Activated naive CD8-positive, alpha-beta T cell treated with anti-CD3 and anti-CD28 coated beads, Interleukin-2, amount 10 ng/mL, durations not matched to agents 7 days and 5 days (primary cell): Measurements from ENCODE around the gene GPR141. TPM values are rescaled to one million over a fixed set of nuclear protein-coding genes. Genes with fewer than 3 reads are reported as not detected.

Source experiments
- ATAC-seq: fragments of 150-1000 bp; cut with Tn5 transposase; one replicate; pipeline ENCODE4 v1.10.0; 2021; ENCODE audit warnings: low read depth, moderate library complexity
- POLR2A ChIA-PET: fragments of 350-600 bp; sonication (Branson Sonifier 250); formaldehyde crosslinking; loops from one replicate; lab custom pipeline; 2021; ENCODE audit warnings: antibody characterized with exemption; lab: Charles Lee
- DNase-seq: peaks from one replicate; pipeline ENCODE4 v3.0.0; 2021
- H3K27ac Mint-ChIP-seq: one replicate; pipeline ENCODE4 v1.8.0; 2022; ENCODE audit warnings: mild to moderate bottlenecking, mixed read lengths
- H3K27me3 Mint-ChIP-seq: one replicate; pipeline ENCODE4 v1.8.0; 2022; ENCODE audit warnings: mild to moderate bottlenecking, moderate library complexity, mixed read lengths
- H3K36me3 Mint-ChIP-seq: one replicate; pipeline ENCODE4 v1.8.0; 2021; ENCODE audit warnings: mild to moderate bottlenecking, mixed read lengths
- H3K4me1 Mint-ChIP-seq: one replicate; pipeline ENCODE4 v1.8.0; 2021; ENCODE audit warnings: mixed read lengths
- H3K4me3 Mint-ChIP-seq: one replicate; pipeline ENCODE4 v1.8.0; 2022; ENCODE audit warnings: mild to moderate bottlenecking, moderate library complexity, mixed read lengths
- H3K9me3 Mint-ChIP-seq: one replicate; pipeline ENCODE4 v1.8.0; 2021; ENCODE audit warnings: mixed read lengths
- total RNA-seq, 2 experiments: library from RNA; stranded (reverse); gene quantifications; one replicate each; pipeline ENCODE4 v1.2.3, GENCODE V29; 2021

Gene GPR141
- total RNA-seq = not detected

- no peaks in the 10 kb centered on the region for H3K9me3 Mint-ChIP-seq
- H3K27me3 Mint-ChIP-seq = peaks cover 32% of the 10 kb centered on the region
- ATAC-seq = no peak
- H3K27ac Mint-ChIP-seq = no peak within 1 kb of the TSS
- POLR2A ChIA-PET = no interaction called here
- H3K36me3 Mint-ChIP-seq = no peaks in the 10 kb centered on the region
- peak within 1 kb of the TSS; percentile 10 for H3K4me3 Mint-ChIP-seq
- no peak for DNase-seq
- H3K4me1 Mint-ChIP-seq = peaks cover 7% of the 10 kb centered on the region
These were observed at the start of gene GPR141 for GRCh38 chr7:37683246-37684120. Gene GPR141 (plus strand): TSS chr7:37683766. CDS start chr7:37740394, 56,628 bp downstream.

- H3K4me1 Mint-ChIP-seq = peaks cover 5% of the 10 kb centered on the region
- DNase-seq (no peak), ATAC-seq (no peak)
- POLR2A ChIA-PET = no interaction called here
- H3K27ac Mint-ChIP-seq = no peak overlapping the region
- H3K36me3 Mint-ChIP-seq = no peaks in the 10 kb centered on the region
- no peak overlapping the region for H3K4me3 Mint-ChIP-seq
- H3K27me3 Mint-ChIP-seq = peaks cover 44% of the 10 kb centered on the region
- peaks cover 2% of the 10 kb centered on the region for H3K9me3 Mint-ChIP-seq
These were observed 48.2 kb upstream of the GPR141 start for GRCh38 chr7:37635346-37635745.

GRCh38 chr7:37642028-37642540 lies 41.5 kb upstream of the GPR141 start:
- Mint-ChIP-seq H3K27ac (no peak overlapping the region), H3K27me3 (peaks cover 20% of the 10 kb centered on the region), H3K4me3 (no peak overlapping the region), H3K9me3 (no peaks in the 10 kb centered on the region), H3K4me1 (no peaks in the 10 kb centered on the region), H3K36me3 (no peaks in the 10 kb centered on the region)
- no peak for ATAC-seq
- DNase-seq = no peak
- POLR2A ChIA-PET = no interaction called here

- POLR2A ChIA-PET = no interaction called here
- DNase-seq (no peak), ATAC-seq (no peak)
- Mint-ChIP-seq H3K36me3 (no peaks in the 10 kb centered on the region), H3K4me3 (no peak overlapping the region), H3K27ac (no peak overlapping the region), H3K27me3 (peaks cover 9% of the 10 kb centered on the region), H3K9me3 (no peaks in the 10 kb centered on the region), H3K4me1 (no peaks in the 10 kb centered on the region)
These were observed 39.7 kb upstream of the GPR141 start for GRCh38 chr7:37643876-37644275.

- Mint-ChIP-seq H3K4me3 (no peak overlapping the region), H3K27ac (no peak overlapping the region), H3K9me3 (no peaks in the 10 kb centered on the region), H3K27me3 (peaks cover 4% of the 10 kb centered on the region), H3K36me3 (no peaks in the 10 kb centered on the region), H3K4me1 (no peaks in the 10 kb centered on the region)
- no peak for ATAC-seq
- DNase-seq = no peak
- POLR2A ChIA-PET = no interaction called here
These were observed 38.1 kb upstream of the GPR141 start for GRCh38 chr7:37645282-37646050.

- H3K27ac Mint-ChIP-seq = no peak overlapping the region
- H3K4me3 Mint-ChIP-seq = no peak overlapping the region
- H3K36me3 Mint-ChIP-seq = no peaks in the 10 kb centered on the region
- H3K9me3 Mint-ChIP-seq = no peaks in the 10 kb centered on the region
- peak; percentile 61 for ATAC-seq
- H3K4me1 Mint-ChIP-seq = peaks cover 6% of the 10 kb centered on the region
- DNase-seq = no peak
- POLR2A ChIA-PET = no interaction called here
- H3K27me3 Mint-ChIP-seq = no peaks in the 10 kb centered on the region
These were observed 26.5 kb upstream of the GPR141 start for GRCh38 chr7:37656913-37657530.

GRCh38 chr7:37657816-37658215 lies 25.8 kb upstream of the GPR141 start:
- H3K4me1 Mint-ChIP-seq = peaks cover 6% of the 10 kb centered on the region
- POLR2A ChIA-PET = no interaction called here
- H3K27me3 Mint-ChIP-seq = no peaks in the 10 kb centered on the region
- no peaks in the 10 kb centered on the region for H3K36me3 Mint-ChIP-seq
- no peaks in the 10 kb centered on the region for H3K9me3 Mint-ChIP-seq
- H3K4me3 Mint-ChIP-seq = no peak overlapping the region
- ATAC-seq (no peak), DNase-seq (no peak)
- no peak overlapping the region for H3K27ac Mint-ChIP-seq

GRCh38 chr7:37659971-37660565 lies 23.5 kb upstream of the GPR141 start:
- ATAC-seq (no peak), DNase-seq (no peak)
- no peak overlapping the region for H3K27ac Mint-ChIP-seq
- no peak overlapping the region for H3K4me3 Mint-ChIP-seq
- peaks cover 9% of the 10 kb centered on the region for H3K4me1 Mint-ChIP-seq
- H3K36me3 Mint-ChIP-seq = no peaks in the 10 kb centered on the region
- no peaks in the 10 kb centered on the region for H3K27me3 Mint-ChIP-seq
- POLR2A ChIA-PET = no interaction called here
- no peaks in the 10 kb centered on the region for H3K9me3 Mint-ChIP-seq

GRCh38 chr7:37660614-37661013 lies 23.0 kb upstream of the GPR141 start:
- POLR2A ChIA-PET = no interaction called here
- DNase-seq (no peak), ATAC-seq (no peak)
- Mint-ChIP-seq H3K36me3 (no peaks in the 10 kb centered on the region), H3K27ac (no peak overlapping the region), H3K4me1 (peaks cover 9% of the 10 kb centered on the region), H3K27me3 (no peaks in the 10 kb centered on the region), H3K4me3 (no peak overlapping the region), H3K9me3 (no peaks in the 10 kb centered on the region)

- H3K36me3 Mint-ChIP-seq = no peaks in the 10 kb centered on the region
- ATAC-seq (no peak), DNase-seq (no peak)
- H3K4me3 Mint-ChIP-seq = no peak overlapping the region
- POLR2A ChIA-PET = no interaction called here
- H3K9me3 Mint-ChIP-seq = no peaks in the 10 kb centered on the region
- peaks cover 4% of the 10 kb centered on the region for H3K27me3 Mint-ChIP-seq
- no peak overlapping the region for H3K27ac Mint-ChIP-seq
- peaks cover 2% of the 10 kb centered on the region for H3K4me1 Mint-ChIP-seq
These were observed 19.9 kb upstream of the GPR141 start for GRCh38 chr7:37663693-37664092.

GRCh38 chr7:37665352-37666022 lies 18.1 kb upstream of the GPR141 start:
- ATAC-seq (no peak), DNase-seq (no peak)
- no peaks in the 10 kb centered on the region for H3K9me3 Mint-ChIP-seq
- H3K4me3 Mint-ChIP-seq = no peak overlapping the region
- H3K27me3 Mint-ChIP-seq = peaks cover 4% of the 10 kb centered on the region
- H3K4me1 Mint-ChIP-seq = peaks cover 2% of the 10 kb centered on the region
- no peaks in the 10 kb centered on the region for H3K36me3 Mint-ChIP-seq
- H3K27ac Mint-ChIP-seq = no peak overlapping the region
- POLR2A ChIA-PET = no interaction called here

GRCh38 chr7:37666026-37666799 lies 17.4 kb upstream of the GPR141 start:
- no peak for ATAC-seq
- POLR2A ChIA-PET = no interaction called here

More at GRCh38 chr7:37666026-37666799, 17.4 kb upstream of the GPR141 start:
- Mint-ChIP-seq H3K4me3 (no peak overlapping the region), H3K27ac (no peak overlapping the region), H3K36me3 (no peaks in the 10 kb centered on the region), H3K27me3 (peaks cover 5% of the 10 kb centered on the region), H3K9me3 (no peaks in the 10 kb centered on the region), H3K4me1 (peaks cover 2% of the 10 kb centered on the region)
- no peak for DNase-seq
